MM.1S (cell line): Measurements from ENCODE around the gene CXCR5.

Experiments used
- DNase-seq: peaks from one replicate; pipeline ENCODE4 v3.0.0-alpha.2; 2015
- H2AFZ ChIP-seq: fragments of 300-600 bp; sonication (generic); 2 replicates; pipeline ENCODE4 v1.6.0; 2016; ENCODE audit warnings: antibody characterized with exemption, low read length
- H3F3A ChIP-seq: fragments of 300-600 bp; sonication (generic); 2 replicates; pipeline ENCODE4 v1.6.1; 2016; ENCODE audit warnings: mild to moderate bottlenecking, antibody characterized with exemption, low read length, moderate library complexity, mixed read lengths; ENCODE audit not compliant: insufficient read depth
- H3K27ac ChIP-seq: fragments of 300-600 bp; sonication (generic); 2 replicates; pipeline ENCODE4 v1.5.1; 2016; ENCODE audit warnings: mild to moderate bottlenecking, low read length
- H3K27me3 ChIP-seq: fragments of 300-600 bp; sonication (generic); replicated peaks from 2 replicates; pipeline ENCODE4 v1.6.0; 2016; ENCODE audit warnings: low read length; ENCODE audit not compliant: insufficient read depth
- H3K36me3 ChIP-seq: fragments of 300-600 bp; sonication (generic); replicated peaks from 2 replicates; pipeline ENCODE4 v1.6.1; 2016; ENCODE audit warnings: mild to moderate bottlenecking, low read length, mixed read lengths; ENCODE audit not compliant: insufficient read depth
- H3K4me1 ChIP-seq: fragments of 300-600 bp; sonication (generic); 2 replicates; pipeline ENCODE4 v1.6.1; 2016; ENCODE audit warnings: low read length, mixed read lengths
- H3K4me2 ChIP-seq: fragments of 300-600 bp; sonication (generic); 2 replicates; pipeline ENCODE4 v1.6.0; 2016; ENCODE audit warnings: low read depth, low read length
- H3K4me3 ChIP-seq: fragments of 300-600 bp; sonication (generic); 2 replicates; pipeline ENCODE4 v1.5.1; 2016; ENCODE audit warnings: low read length, mixed read lengths
- H3K79me2 ChIP-seq: fragments of 300-600 bp; sonication (generic); 2 replicates; pipeline ENCODE4 v1.6.1; 2016; ENCODE audit warnings: mixed run types, low read length, mixed read lengths
- H3K9ac ChIP-seq: fragments of 300-600 bp; sonication (generic); 2 replicates; pipeline ENCODE4 v1.6.1; 2016; ENCODE audit warnings: low read length, mixed read lengths
- H3K9me2 ChIP-seq: fragments of 300-600 bp; sonication (generic); replicated peaks from 2 replicates; pipeline ENCODE4 v1.6.1; 2016; ENCODE audit warnings: mild to moderate bottlenecking, low read length, mixed read lengths; ENCODE audit not compliant: insufficient read depth
- H3K9me3 ChIP-seq: fragments of 300-600 bp; sonication (generic); replicated peaks from 2 replicates; pipeline ENCODE4 v1.6.1; 2016; ENCODE audit warnings: mild to moderate bottlenecking, low read length, mixed read lengths; ENCODE audit not compliant: insufficient read depth
- H4K20me1 ChIP-seq: fragments of 300-600 bp; sonication (generic); 2 replicates; pipeline ENCODE4 v1.6.1; 2016; ENCODE audit warnings: mild to moderate bottlenecking, low read length, moderate library complexity, mixed read lengths; ENCODE audit not compliant: insufficient read depth
- CTCF ChIP-seq: fragments of 300-600 bp; sonication (generic); IDR thresholded peaks from 2 replicates; pipeline ENCODE4 v1.5.1; 2016; ENCODE audit warnings: antibody characterized with exemption, low read length, mixed read lengths
- EZH2 ChIP-seq: fragments of 300-600 bp; sonication (generic); optimal IDR thresholded peaks from 2 replicates; pipeline ENCODE3; 2017; ENCODE audit warnings: low read depth, mild to moderate bottlenecking, antibody characterized with exemption, low read length, mixed read lengths
- EZH2phosphoT487 ChIP-seq: fragments of 300-600 bp; sonication (generic); IDR thresholded peaks from 2 replicates; pipeline ENCODE4 v1.6.1; 2018; ENCODE audit warnings: antibody characterized with exemption, low read length

The CXCR5 gene

GRCh38 chr11:118947091-118947490, 63.4 kb downstream of the CXCR5 start:
- no peaks in the 10 kb centered on the region for H3K4me1 ChIP-seq
- no peak overlapping the region for H2AFZ ChIP-seq
- no peak overlapping the region for H3K4me2 ChIP-seq
- no peaks in the 10 kb centered on the region for H3K36me3 ChIP-seq
- H3K79me2 ChIP-seq: no peaks in the 10 kb centered on the region
- no peak for DNase-seq
- no peak overlapping the region for H3K27ac ChIP-seq
- no peaks in the 10 kb centered on the region for H3K9me3 ChIP-seq
- H3K27me3 ChIP-seq: no peaks in the 10 kb centered on the region
- no peaks in the 10 kb centered on the region for H3F3A ChIP-seq
- H3K9ac ChIP-seq: no peak overlapping the region
- TF ChIP-seq CTCF: no peak
- TF ChIP-seq EZH2: no peak
- TF ChIP-seq EZH2phosphoT487: no peak
- H4K20me1 ChIP-seq: no peaks in the 10 kb centered on the region
- no peak overlapping the region for H3K4me3 ChIP-seq
- H3K9me2 ChIP-seq: no peaks in the 10 kb centered on the region
